Skeletal muscle cell (primary cell): Measurements from ENCODE around the gene TTLL6.

Experiments
- DNase-seq: peaks from one replicate; pipeline ENCODE4 v3.0.0-alpha.2; 2010; ENCODE audit warnings: low read depth
- H3K4me3 ChIP-seq: 2 replicates; pipeline ENCODE4 v1.5.1; 2011; ENCODE audit warnings: low read depth, mild to moderate bottlenecking, control low read depth, low read length, moderate library complexity

The TTLL6 gene

GRCh38 chr17:48715496-48716399, 101.3 kb downstream of the TTLL6 start:
- no peak overlapping the region for H3K4me3 ChIP-seq
- DNase-seq: no peak
